Caco-2 (cell line): ENCODE measurements around the gene TBL2. TPM values are rescaled to one million over a fixed set of nuclear protein-coding genes. Genes with fewer than 3 reads are reported as not detected.
"Not testable (repeated sequence)": the region's sequence is repeated elsewhere in the genome, so short reads cannot be mapped to it uniquely, and the experiment has no call there.

Source experiments
- BruUV-seq: library from RNA; stranded (reverse); fragments of 400-500 nt; replicated peaks from 2 replicates; lab custom pipeline; 2021; lab: Mats Ljungman, UMichigan
- CTCF ChIA-PET: fragments of 300-600 bp; sonication (Branson Sonifier 250); formaldehyde crosslinking; loops from one replicate; lab custom pipeline; 2022; ENCODE audit warnings: antibody characterized with exemption; lab: Charles Lee
- POLR2A ChIA-PET: fragments of 300-600 bp; sonication (Branson Sonifier 250); formaldehyde crosslinking; loops from one replicate; lab custom pipeline; 2022; ENCODE audit warnings: antibody characterized with exemption; lab: Charles Lee
- DNase-seq, 2 experiments: peaks; one replicate each; pipeline versions ENCODE4 v3.0.0 to v3.0.0-alpha.2; 2020 to 2022
- H3K27me3 ChIP-seq: replicated peaks from 2 replicates; pipeline ENCODE4 v1.6.0; 2011; ENCODE audit warnings: low read length; ENCODE audit not compliant: control insufficient read depth, insufficient read depth
- H3K36me3 ChIP-seq: 2 replicates; pipeline ENCODE4 v1.5.1; 2011; ENCODE audit warnings: low read length; ENCODE audit not compliant: control insufficient read depth, insufficient read depth
- H3K4me1 ChIP-seq: fragments of 250-450 bp; sonication (Bioruptor Pico); 2 replicates; pipeline ENCODE4 v1.5.1; 2020; ENCODE audit warnings: mild to moderate bottlenecking
- H3K4me3 ChIP-seq: 2 replicates; pipeline ENCODE4 v1.5.1; 2011; ENCODE audit warnings: low read depth, mild to moderate bottlenecking, control low read depth, low read length
- H3K9me3 ChIP-seq: fragments of 250-450 bp; sonication (Bioruptor Pico); 2 replicates; pipeline ENCODE4 v1.5.1; 2020; ENCODE audit warnings: mild to moderate bottlenecking, moderate library complexity
- H3K27ac Mint-ChIP-seq: one replicate; pipeline ENCODE4 v1.8.0; 2022; ENCODE audit warnings: mixed read lengths; ENCODE audit not compliant: unreplicated experiment
- H3K27me3 Mint-ChIP-seq: one replicate; pipeline ENCODE4 v1.8.0; 2022; ENCODE audit warnings: mixed read lengths; ENCODE audit not compliant: insufficient read depth, unreplicated experiment
- H3K36me3 Mint-ChIP-seq: one replicate; pipeline ENCODE4 v1.8.0; 2022; ENCODE audit warnings: mild to moderate bottlenecking, mixed read lengths; ENCODE audit not compliant: insufficient read depth, unreplicated experiment
- H3K4me1 Mint-ChIP-seq: one replicate; pipeline ENCODE4 v1.8.0; 2022; ENCODE audit warnings: low read depth, mixed read lengths; ENCODE audit not compliant: unreplicated experiment
- H3K4me3 Mint-ChIP-seq: one replicate; pipeline ENCODE4 v1.8.0; 2022; ENCODE audit warnings: mild to moderate bottlenecking, moderate library complexity, mixed read lengths; ENCODE audit not compliant: unreplicated experiment
- H3K9me3 Mint-ChIP-seq: one replicate; pipeline ENCODE4 v1.8.0; 2022; ENCODE audit warnings: mixed read lengths; ENCODE audit not compliant: unreplicated experiment
- intact Hi-C: fragments of 100-400 bp; cut with micrococcal nuclease; formaldehyde crosslinking; loops from one replicate; pipeline ENCODE4 v1.10.0; 2022; ENCODE audit not compliant: unreplicated experiment
- total RNA-seq: library from RNA; stranded (reverse); gene quantifications from 2 replicates; pipeline ENCODE4 v1.2.3, GENCODE V29; 2022
- TF ChIP-seq, protein P1 (sequence below), 2 experiments: fragments of 200-600 bp in 1 of 2; IDR thresholded peaks; 1 replicate in 1 of 2; 2 replicates in 1 of 2; pipeline versions ENCODE4 v1.5.1 to v1.8.0; 2011 to 2022; ENCODE audit warnings: antibody characterized with exemption in 1 of 2, control low read depth in 1 of 2, inconsistent platforms in 1 of 2, low read depth in 1 of 2, low read length in 1 of 2, mild to moderate bottlenecking in 1 of 2, moderate library complexity in 1 of 2; ENCODE audit not compliant: insufficient read depth in 1 of 2, severe bottlenecking in 1 of 2, unreplicated experiment in 1 of 2

Gene TBL2
- total RNA-seq, 1 experiment from 2014 or later = 76.8 TPM

DNA sequence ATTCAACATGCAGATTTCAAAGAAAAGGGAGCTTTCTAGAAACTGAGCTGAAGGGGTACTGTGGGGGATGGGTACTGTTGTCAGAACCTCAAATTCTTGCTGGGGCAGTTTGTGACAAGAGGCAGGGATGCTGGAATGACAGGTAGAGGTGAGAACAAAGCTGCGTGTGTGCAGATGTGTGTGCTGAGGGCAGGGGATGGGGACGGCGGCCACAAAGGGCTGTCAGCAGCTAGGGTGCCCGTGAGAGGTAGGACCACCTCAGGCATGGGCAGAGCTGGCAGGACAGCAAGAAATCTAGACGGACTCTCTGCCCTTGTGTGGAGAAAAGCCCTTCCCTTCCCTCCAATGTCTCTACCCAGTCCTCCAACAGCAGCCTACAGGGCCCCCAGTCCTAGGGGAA, 41.9 kb downstream of the TBL2 start:
- Mint-ChIP-seq H3K27me3 (no peaks in the 10 kb centered on the region), H3K4me1 (no peaks in the 10 kb centered on the region), H3K9me3 (no peaks in the 10 kb centered on the region), H3K36me3 (peaks cover 59% of the 10 kb centered on the region), H3K4me3 (no peak overlapping the region), H3K27ac (no peak overlapping the region)
- DNase-seq = no peak
- POLR2A ChIA-PET = no interaction called here
- no peaks in the 10 kb centered on the region for H3K4me1 ChIP-seq
- BruUV-seq = TSS peak; percentile 36
- CTCF ChIA-PET = interaction anchor here (0.7 kb wide), 1 partner anchor 201 kb away, joined by 5 read pairs; no protein-coding TSS in a partner anchor
- TF ChIP-seq, protein P1, sequence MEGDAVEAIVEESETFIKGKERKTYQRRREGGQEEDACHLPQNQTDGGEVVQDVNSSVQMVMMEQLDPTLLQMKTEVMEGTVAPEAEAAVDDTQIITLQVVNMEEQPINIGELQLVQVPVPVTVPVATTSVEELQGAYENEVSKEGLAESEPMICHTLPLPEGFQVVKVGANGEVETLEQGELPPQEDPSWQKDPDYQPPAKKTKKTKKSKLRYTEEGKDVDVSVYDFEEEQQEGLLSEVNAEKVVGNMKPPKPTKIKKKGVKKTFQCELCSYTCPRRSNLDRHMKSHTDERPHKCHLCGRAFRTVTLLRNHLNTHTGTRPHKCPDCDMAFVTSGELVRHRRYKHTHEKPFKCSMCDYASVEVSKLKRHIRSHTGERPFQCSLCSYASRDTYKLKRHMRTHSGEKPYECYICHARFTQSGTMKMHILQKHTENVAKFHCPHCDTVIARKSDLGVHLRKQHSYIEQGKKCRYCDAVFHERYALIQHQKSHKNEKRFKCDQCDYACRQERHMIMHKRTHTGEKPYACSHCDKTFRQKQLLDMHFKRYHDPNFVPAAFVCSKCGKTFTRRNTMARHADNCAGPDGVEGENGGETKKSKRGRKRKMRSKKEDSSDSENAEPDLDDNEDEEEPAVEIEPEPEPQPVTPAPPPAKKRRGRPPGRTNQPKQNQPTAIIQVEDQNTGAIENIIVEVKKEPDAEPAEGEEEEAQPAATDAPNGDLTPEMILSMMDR (IDR thresholded peaks at IDR 0.05; ENCODE audit: insufficient read depth in 1 of 2, low read depth in 1 of 2, low read length in 1 of 2, severe bottlenecking in 1 of 2, unreplicated experiment in 1 of 2) = no peak
- peaks cover 3% of the 10 kb centered on the region; the same call in 1 of the 2 replicates for H3K36me3 ChIP-seq
- no peaks in the 10 kb centered on the region for H3K9me3 ChIP-seq
- intact Hi-C loops = no loop called here
- no peaks in the 10 kb centered on the region for H3K27me3 ChIP-seq
- no peak overlapping the region for H3K4me3 ChIP-seq

DNA sequence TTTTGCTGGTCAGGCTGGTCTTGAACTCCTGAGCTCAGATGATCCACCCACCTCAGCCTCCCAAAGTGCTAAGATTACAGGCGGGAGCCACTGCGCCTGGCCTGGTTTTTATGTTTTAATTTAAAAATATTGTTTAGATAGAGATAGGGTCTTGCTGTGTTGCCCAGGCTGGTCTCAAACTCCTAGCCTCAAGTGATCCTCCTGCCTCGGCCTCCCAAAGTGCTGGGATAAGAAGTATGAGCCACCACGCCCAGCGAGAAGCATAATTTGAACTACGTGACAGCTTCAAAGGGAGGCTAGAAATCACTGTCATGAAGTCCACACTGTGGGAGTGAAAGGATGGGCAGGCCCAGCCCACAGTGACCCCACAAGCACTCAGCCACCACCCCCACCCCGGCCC, 42.5 kb downstream of the TBL2 start:
- CTCF ChIA-PET = interaction anchor here (0.7 kb wide), 1 partner anchor 200 kb away, joined by 5 read pairs; no protein-coding TSS in a partner anchor
- H3K27ac Mint-ChIP-seq, BruUV-seq, H3K9me3 ChIP-seq, H3K4me3 Mint-ChIP-seq, DNase-seq, H3K27me3 ChIP-seq, H3K4me3 ChIP-seq, H3K4me1 ChIP-seq, H3K4me1 Mint-ChIP-seq, H3K36me3 ChIP-seq, H3K9me3 Mint-ChIP-seq, POLR2A ChIA-PET, intact Hi-C loops, H3K27me3 Mint-ChIP-seq: not testable (repeated sequence)
- peaks cover 54% of the 10 kb centered on the region for H3K36me3 Mint-ChIP-seq

DNA sequence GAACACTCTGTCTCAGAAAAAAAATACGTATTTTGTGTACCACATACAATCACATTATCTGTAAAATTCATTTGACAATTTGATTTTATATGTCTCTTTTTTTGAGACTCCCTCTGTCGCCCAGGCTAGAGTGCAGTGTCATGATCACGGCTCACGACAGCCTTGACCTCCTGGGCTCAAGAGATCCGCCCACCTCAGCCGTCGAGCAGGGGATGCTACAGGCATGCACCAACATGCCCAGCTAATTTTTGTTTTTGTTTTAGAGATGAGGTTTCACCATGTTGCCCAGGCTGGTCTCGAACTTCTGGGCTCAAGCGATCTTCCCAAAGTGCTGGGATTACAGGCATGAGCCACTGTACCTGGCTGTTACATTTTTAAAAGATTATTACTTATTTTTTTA, 44.6 kb downstream of the TBL2 start:
- Mint-ChIP-seq H3K27ac (no peak overlapping the region), H3K4me3 (no peak overlapping the region), H3K4me1 (no peaks in the 10 kb centered on the region), H3K9me3 (no peaks in the 10 kb centered on the region), H3K36me3 (peaks cover 33% of the 10 kb centered on the region), H3K27me3 (no peaks in the 10 kb centered on the region)
- ChIA-PET POLR2A (no interaction called here), CTCF (no interaction called here)
- peaks cover 3% of the 10 kb centered on the region; the same call in 1 of the 2 replicates for H3K36me3 ChIP-seq
- no peaks in the 10 kb centered on the region for H3K9me3 ChIP-seq
- H3K4me3 ChIP-seq = no peak overlapping the region
- DNase-seq = no peak
- no TSS peak for BruUV-seq
- TF ChIP-seq, protein P1 (IDR thresholded peaks at IDR 0.05; ENCODE audit: insufficient read depth in 1 of 2, low read depth in 1 of 2, low read length in 1 of 2, severe bottlenecking in 1 of 2, unreplicated experiment in 1 of 2) = no peak
- no peaks in the 10 kb centered on the region for H3K27me3 ChIP-seq
- no peaks in the 10 kb centered on the region for H3K4me1 ChIP-seq
- intact Hi-C loops = no loop called here

DNA sequence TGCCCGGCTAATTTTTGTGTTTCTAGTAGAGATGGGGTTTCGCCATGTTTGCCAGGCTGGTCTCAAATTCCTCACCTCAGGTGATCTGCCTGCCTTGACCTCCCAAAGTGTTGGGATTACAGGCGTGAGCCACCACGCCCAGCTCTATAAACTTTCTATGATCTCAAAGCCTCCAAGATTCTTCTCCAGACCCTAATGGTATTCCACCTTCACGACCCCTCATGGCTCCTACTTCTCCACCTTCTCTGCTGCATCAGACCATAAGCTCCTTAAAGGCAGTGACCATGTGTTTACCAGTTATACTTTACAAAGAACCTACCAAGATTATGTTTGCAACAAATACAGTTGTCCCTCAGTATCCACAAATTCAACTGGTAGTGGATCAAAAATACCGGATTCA, 46.2 kb downstream of the TBL2 start:
- H3K27ac Mint-ChIP-seq = no peak overlapping the region
- H3K27me3 Mint-ChIP-seq = no peaks in the 10 kb centered on the region
- H3K9me3 Mint-ChIP-seq = no peaks in the 10 kb centered on the region
- intact Hi-C loops = no loop called here
- Histone ChIP-seq H3K36me3 (no peaks in the 10 kb centered on the region), H3K4me1 (no peaks in the 10 kb centered on the region), H3K9me3 (no peaks in the 10 kb centered on the region), H3K27me3 (no peaks in the 10 kb centered on the region), H3K4me3 (no peak overlapping the region)
- H3K36me3 Mint-ChIP-seq = peaks cover 23% of the 10 kb centered on the region
- TF ChIP-seq, protein P1 (IDR thresholded peaks at IDR 0.05; ENCODE audit: insufficient read depth in 1 of 2, low read depth in 1 of 2, low read length in 1 of 2, severe bottlenecking in 1 of 2, unreplicated experiment in 1 of 2) = no peak
- POLR2A ChIA-PET = no interaction called here
- CTCF ChIA-PET = no interaction called here
- H3K4me1 Mint-ChIP-seq = no peaks in the 10 kb centered on the region
- no TSS peak for BruUV-seq
- H3K4me3 Mint-ChIP-seq = no peak overlapping the region
- DNase-seq = no peak
